ENCODE measurements around the gene ZNF500. TPM values are rescaled to one million over a fixed set of nuclear protein-coding genes. Genes with fewer than 3 reads are reported as not detected.

ZNF500 gene
- polyA plus RNA-seq, 1 of the 3 experiments (the other 2 are of a cell fraction): 6.3 TPM

- Histone ChIP-seq H3K4me2 (no peak overlapping the region), H3K4me1 (ENCODE audit: control insufficient read depth in 1 of 2, insufficient read depth in 2 of 2, low read depth in 1 of 2, low read length in 1 of 2) (no peaks in the 10 kb centered on the region), H3K27ac (ENCODE audit: low read depth in 2 of 2, low read length in 1 of 2) (no peak overlapping the region), H3K9me3 (no peaks in the 10 kb centered on the region), H3K36me3 (replicated peaks in 1 of 2; ENCODE audit: control insufficient read depth in 1 of 2, insufficient read depth in 2 of 2, low read length in 1 of 2) (peaks cover 12 to 13% of the 10 kb centered on the region in 2 experiments), H3K79me2 (ENCODE audit: insufficient read depth) (0 out of 2 replicates have a peak, but pooled peaks cover 7% of the 10 kb centered on the region), H3K4me3 (ENCODE audit: low read depth in 2 of 2, low read length in 1 of 2) (no peak overlapping the region), H2AFZ (ENCODE audit: low read depth) (no peak overlapping the region), H4K20me1 (ENCODE audit: insufficient read depth) (no peaks in the 10 kb centered on the region), H3F3A (replicated peaks; ENCODE audit: insufficient read depth) (peaks cover 4% of the 10 kb centered on the region), H3K27me3 (ENCODE audit: insufficient read depth) (no peaks in the 10 kb centered on the region), H3K9me2 (no peaks in the 10 kb centered on the region), H3K9ac (no peak overlapping the region)
- CTCF ChIA-PET: no interaction called here
- DNase-seq: no peak
- no peak for TF ChIP-seq EP300 (IDR thresholded peaks at IDR 0.05; ENCODE audit: borderline replicate concordance in 1 of 2, low read depth in 1 of 2, low read length in 1 of 2)
- no peak for TF ChIP-seq POLR2AphosphoS5 (IDR thresholded peaks at IDR 0.05; ENCODE audit: low read depth, low read length)
- no peak for TF ChIP-seq CTCF (IDR thresholded peaks at IDR 0.05)
- no peak for TF ChIP-seq CHD2 (IDR thresholded peaks at IDR 0.05; ENCODE audit: low read length, partially characterized antibody)
- no CpG with 5 or more reads among the region's 5 CpGs for WGBS (ENCODE audit: low lambda C conversion rate)
- POLR2A ChIA-PET: no interaction called here
These were observed 48.5 kb downstream of the ZNF500 start for GRCh38 chr16:4718466-4718865.

GRCh38 chr16:4714996-4715395 lies 52.0 kb downstream of the ZNF500 start:
- Histone ChIP-seq H3K79me2 (ENCODE audit: insufficient read depth) (no peaks in the 10 kb centered on the region), H3F3A (replicated peaks; ENCODE audit: insufficient read depth) (peaks cover 11% of the 10 kb centered on the region), H3K36me3 (replicated peaks in 1 of 2; ENCODE audit: control insufficient read depth in 1 of 2, insufficient read depth in 2 of 2, low read length in 1 of 2) (peaks cover 14 to 29% of the 10 kb centered on the region in 2 experiments), H3K9me3 (no peaks in the 10 kb centered on the region), H3K27me3 (ENCODE audit: insufficient read depth) (no peaks in the 10 kb centered on the region), H3K4me3 (ENCODE audit: low read depth in 2 of 2, low read length in 1 of 2) (no peak overlapping the region), H2AFZ (ENCODE audit: low read depth) (no peak overlapping the region), H3K4me2 (no peak overlapping the region), H3K9ac (no peak overlapping the region), H4K20me1 (ENCODE audit: insufficient read depth) (0 out of 2 replicates have a peak, but pooled peaks cover 4% of the 10 kb centered on the region), H3K27ac (ENCODE audit: low read depth in 2 of 2, low read length in 1 of 2) (no peak overlapping the region), H3K9me2 (no peaks in the 10 kb centered on the region), H3K4me1 (ENCODE audit: control insufficient read depth in 1 of 2, insufficient read depth in 2 of 2, low read depth in 1 of 2, low read length in 1 of 2) (no peaks in the 10 kb centered on the region)
- ChIA-PET CTCF (no interaction called here), POLR2A (no interaction called here)
- WGBS (ENCODE audit: low lambda C conversion rate): 100% methylated on average over 2 of the region's 2 CpGs
- DNase-seq: no peak
- no peak for TF ChIP-seq ZBTB33 (IDR thresholded peaks at IDR 0.05; ENCODE audit: borderline replicate concordance, low read depth)
- TF ChIP-seq TEAD4 (IDR thresholded peaks at IDR 0.05; ENCODE audit: borderline replicate concordance, insufficient read depth): no peak
- TF ChIP-seq REST (IDR thresholded peaks at IDR 0.05; ENCODE audit: low read depth, low read length): no peak
- TF ChIP-seq IRF3 (IDR thresholded peaks at IDR 0.05; ENCODE audit: low read depth, low read length): no peak
- no peak for TF ChIP-seq SIN3A (IDR thresholded peaks at IDR 0.05; ENCODE audit: borderline replicate concordance, low read depth, low read length)
- no peak for TF ChIP-seq GATA2 (CRISPR knock-in tag; IDR thresholded peaks at IDR 0.05)
- TF ChIP-seq GABPA (IDR thresholded peaks at IDR 0.05; ENCODE audit: low read depth): no peak
- TF ChIP-seq TAF1 (IDR thresholded peaks at IDR 0.05; ENCODE audit: borderline replicate concordance, low read depth, low read length): no peak
- no peak for TF ChIP-seq RXRA (IDR thresholded peaks at IDR 0.05; ENCODE audit: borderline replicate concordance, low read depth)
- no peak for TF ChIP-seq EZH2phosphoT487 (IDR thresholded peaks at IDR 0.05; ENCODE audit: borderline replicate concordance, low read depth)
- TF ChIP-seq NFIC (IDR thresholded peaks at IDR 0.05; ENCODE audit: borderline replicate concordance): no peak
- no peak for TF ChIP-seq YY1 (IDR thresholded peaks at IDR 0.05; ENCODE audit: low read depth)
- TF ChIP-seq USF1 (IDR thresholded peaks at IDR 0.05; ENCODE audit: borderline replicate concordance, low read depth): no peak
- no peak for TF ChIP-seq MEF2A (IDR thresholded peaks at IDR 0.05; ENCODE audit: borderline replicate concordance, low read depth)
- TF ChIP-seq RAD21 (IDR thresholded peaks at IDR 0.05; ENCODE audit: low read length): no peak

Data from SK-N-SH (cell line).